Testis (tissue), 2 donors: ENCODE measurements around the gene HEPHL1.

Experiments
- CTCF ChIP-seq, 3 experiments: fragments of 450-650 bp in 2 of 3; fragments of 200-600 bp in 1 of 3; sonication (generic) in 1 of 3; IDR thresholded peaks; one replicate each; pipeline ENCODE4 v1.5.1; 2016 to 2019; ENCODE audit warnings: antibody characterized with exemption in 3 of 3, mild to moderate bottlenecking in 2 of 3, moderate library complexity in 1 of 3
- POLR2A ChIP-seq: fragments of 450-650 bp; IDR thresholded peaks from one replicate; pipeline ENCODE4 v1.6.1; 2017; ENCODE audit warnings: antibody characterized with exemption, mild to moderate bottlenecking, moderate library complexity

GRCh38 chr11:94002226-94002625 is 18.9 kb upstream of the HEPHL1 start:
- TF ChIP-seq CTCF (IDR thresholded peaks at IDR 0.05) = no peak
- no peak for TF ChIP-seq POLR2A
